ENCODE data around the gene CLDN9. TPM values are rescaled to one million over a fixed set of nuclear protein-coding genes. Genes with fewer than 3 reads are reported as not detected.

The CLDN9 gene
- polyA plus RNA-seq, 1 experiment = not detected

GRCh38 chr16:3056336-3057180, 43.8 kb downstream of the CLDN9 start:
- ChIA-PET CTCF (interaction anchor here (1.0 to 1.3 kb wide), 2 partner anchors 23 to 25 kb away, joined by 4 to 5 read pairs; no protein-coding TSS in a partner anchor), POLR2A (no interaction called here)
- no peak overlapping the region for H3K4me3 ChIP-seq (ENCODE audit: low read depth, low read length)
- TF ChIP-seq, protein P1, sequence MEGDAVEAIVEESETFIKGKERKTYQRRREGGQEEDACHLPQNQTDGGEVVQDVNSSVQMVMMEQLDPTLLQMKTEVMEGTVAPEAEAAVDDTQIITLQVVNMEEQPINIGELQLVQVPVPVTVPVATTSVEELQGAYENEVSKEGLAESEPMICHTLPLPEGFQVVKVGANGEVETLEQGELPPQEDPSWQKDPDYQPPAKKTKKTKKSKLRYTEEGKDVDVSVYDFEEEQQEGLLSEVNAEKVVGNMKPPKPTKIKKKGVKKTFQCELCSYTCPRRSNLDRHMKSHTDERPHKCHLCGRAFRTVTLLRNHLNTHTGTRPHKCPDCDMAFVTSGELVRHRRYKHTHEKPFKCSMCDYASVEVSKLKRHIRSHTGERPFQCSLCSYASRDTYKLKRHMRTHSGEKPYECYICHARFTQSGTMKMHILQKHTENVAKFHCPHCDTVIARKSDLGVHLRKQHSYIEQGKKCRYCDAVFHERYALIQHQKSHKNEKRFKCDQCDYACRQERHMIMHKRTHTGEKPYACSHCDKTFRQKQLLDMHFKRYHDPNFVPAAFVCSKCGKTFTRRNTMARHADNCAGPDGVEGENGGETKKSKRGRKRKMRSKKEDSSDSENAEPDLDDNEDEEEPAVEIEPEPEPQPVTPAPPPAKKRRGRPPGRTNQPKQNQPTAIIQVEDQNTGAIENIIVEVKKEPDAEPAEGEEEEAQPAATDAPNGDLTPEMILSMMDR (IDR thresholded peaks at IDR 0.05; ENCODE audit: insufficient read depth, low read depth, low read length) = no peak
- H3K36me3 ChIP-seq (ENCODE audit: control insufficient read depth, insufficient read depth, low read length) = no peaks in the 10 kb centered on the region
- H3K27me3 ChIP-seq (ENCODE audit: control insufficient read depth, insufficient read depth, low read length) = no peaks in the 10 kb centered on the region; the same call in 1 of the 2 replicates
- DNase-seq (ENCODE audit: low read depth) = no peak

- Histone ChIP-seq H3K4me3 (ENCODE audit: low read depth, low read length) (peak overlapping the region; percentile 98; the same call in 1 of the 2 replicates), H3K27me3 (ENCODE audit: control insufficient read depth, insufficient read depth, low read length) (no peaks in the 10 kb centered on the region), H3K36me3 (ENCODE audit: control insufficient read depth, insufficient read depth, low read length) (no peaks in the 10 kb centered on the region)
- CTCF ChIA-PET = interaction anchor here (1.0 to 3.1 kb wide), 14 partner anchors 8 to 112 kb away, joined by 3 to 56 read pairs (median 8); partner anchors contain the start of genes ZNF213 and ZSCAN10
- POLR2A ChIA-PET = no interaction called here
- no peak for DNase-seq (ENCODE audit: low read depth)
- TF ChIP-seq, protein P1 (IDR thresholded peaks at IDR 0.05; ENCODE audit: insufficient read depth, low read depth, low read length) = no peak
These were observed 44.7 kb downstream of the CLDN9 start for GRCh38 chr16:3057181-3058138.

- TF ChIP-seq, protein P1 (IDR thresholded peaks at IDR 0.05; ENCODE audit: insufficient read depth, low read depth, low read length) = no peak; the same call in none of the 2 replicates
- POLR2A ChIA-PET = no interaction called here
- no peaks in the 10 kb centered on the region for H3K27me3 ChIP-seq (ENCODE audit: control insufficient read depth, insufficient read depth, low read length)
- peak overlapping the region; percentile 98 for H3K4me3 ChIP-seq (ENCODE audit: low read depth, low read length)
- CTCF ChIA-PET = interaction anchor here (0.6 to 3.1 kb wide), 25 partner anchors 9 to 311 kb away, joined by 3 to 56 read pairs (median 7); partner anchors contain the start of genes BICDL2, ZNF213 and ZSCAN10
- DNase-seq (ENCODE audit: low read depth) = no peak
- no peaks in the 10 kb centered on the region for H3K36me3 ChIP-seq (ENCODE audit: control insufficient read depth, insufficient read depth, low read length)
These were observed 45.7 kb downstream of the CLDN9 start for GRCh38 chr16:3058139-3059030.

DNA sequence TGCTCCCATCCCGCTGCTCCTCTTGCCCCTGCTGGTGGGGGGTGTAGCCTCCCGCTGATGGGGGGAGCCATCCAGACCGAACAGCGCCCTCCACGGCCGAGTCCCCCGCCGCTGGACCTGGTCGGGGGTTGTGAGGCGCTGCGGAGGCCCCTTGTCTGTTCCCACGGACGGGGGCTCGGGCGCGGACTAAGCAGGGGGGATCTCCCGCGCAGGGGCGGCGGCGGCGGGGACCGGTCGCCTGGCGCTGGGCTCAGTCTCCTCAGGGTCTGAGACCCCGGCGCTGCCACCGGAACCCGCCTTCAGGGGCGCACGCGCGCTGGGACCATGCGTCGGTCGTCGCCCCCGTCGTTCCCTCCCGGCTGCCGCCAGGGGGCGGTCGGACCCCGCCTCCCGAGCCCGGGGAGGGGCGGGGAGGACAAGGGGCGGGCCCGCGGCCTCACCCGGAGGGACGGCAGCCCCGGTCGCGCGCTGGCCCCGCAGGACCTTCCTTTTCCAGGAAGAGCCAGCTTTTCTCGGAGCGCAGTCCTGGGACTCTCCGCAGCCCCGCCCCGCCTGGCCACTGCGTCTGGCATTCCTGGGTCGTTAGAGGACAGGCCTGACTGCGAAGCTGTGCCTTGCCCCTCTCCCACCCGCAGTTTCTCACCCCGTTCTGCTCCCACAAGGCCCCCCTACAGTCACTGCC, 46.5 kb downstream of the CLDN9 start:
- peak overlapping the region; percentile 98 for H3K4me3 ChIP-seq (ENCODE audit: low read depth, low read length)
- TF ChIP-seq, protein P1 (IDR thresholded peaks at IDR 0.05; ENCODE audit: insufficient read depth, low read depth, low read length) = peak; percentile 51
- CTCF ChIA-PET = interaction anchor here (0.6 to 3.1 kb wide), 33 partner anchors 10 to 310 kb away, joined by 3 to 56 read pairs (median 5); partner anchors contain the start of genes BICDL2, ZNF213 and ZSCAN10
- POLR2A ChIA-PET = no interaction called here
- peak; percentile 41 for DNase-seq (ENCODE audit: low read depth)
- H3K36me3 ChIP-seq (ENCODE audit: control insufficient read depth, insufficient read depth, low read length) = no peaks in the 10 kb centered on the region
- H3K27me3 ChIP-seq (ENCODE audit: control insufficient read depth, insufficient read depth, low read length) = no peaks in the 10 kb centered on the region
